ENCODE data around the gene MZB1. TPM values are rescaled to one million over a fixed set of nuclear protein-coding genes. Genes with fewer than 3 reads are reported as not detected.

MZB1 gene
- total RNA-seq, 1 experiment from 2014 or later: 1.1 TPM

DNA sequence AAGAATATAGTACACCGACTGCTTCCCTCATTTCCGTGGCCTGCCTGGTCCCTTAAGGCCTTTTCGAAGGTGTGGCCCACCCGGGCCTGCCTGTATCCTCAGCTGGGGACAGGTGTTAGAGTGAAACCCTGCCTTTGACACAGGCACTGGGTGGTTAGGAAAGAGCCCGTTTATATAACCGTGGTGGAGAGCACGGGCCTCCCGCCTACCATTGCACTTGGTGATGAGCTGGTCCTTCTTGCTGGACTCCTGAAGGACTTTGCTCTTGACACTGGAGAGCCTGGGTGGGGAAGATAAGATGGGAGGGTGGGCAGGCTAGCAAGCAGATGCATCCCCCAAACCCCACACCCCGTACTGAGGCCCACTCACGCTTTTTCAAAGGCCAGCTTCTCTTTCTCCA, 11.8 kb upstream of the MZB1 start (continued):
- TF ChIP-seq, protein P1, sequence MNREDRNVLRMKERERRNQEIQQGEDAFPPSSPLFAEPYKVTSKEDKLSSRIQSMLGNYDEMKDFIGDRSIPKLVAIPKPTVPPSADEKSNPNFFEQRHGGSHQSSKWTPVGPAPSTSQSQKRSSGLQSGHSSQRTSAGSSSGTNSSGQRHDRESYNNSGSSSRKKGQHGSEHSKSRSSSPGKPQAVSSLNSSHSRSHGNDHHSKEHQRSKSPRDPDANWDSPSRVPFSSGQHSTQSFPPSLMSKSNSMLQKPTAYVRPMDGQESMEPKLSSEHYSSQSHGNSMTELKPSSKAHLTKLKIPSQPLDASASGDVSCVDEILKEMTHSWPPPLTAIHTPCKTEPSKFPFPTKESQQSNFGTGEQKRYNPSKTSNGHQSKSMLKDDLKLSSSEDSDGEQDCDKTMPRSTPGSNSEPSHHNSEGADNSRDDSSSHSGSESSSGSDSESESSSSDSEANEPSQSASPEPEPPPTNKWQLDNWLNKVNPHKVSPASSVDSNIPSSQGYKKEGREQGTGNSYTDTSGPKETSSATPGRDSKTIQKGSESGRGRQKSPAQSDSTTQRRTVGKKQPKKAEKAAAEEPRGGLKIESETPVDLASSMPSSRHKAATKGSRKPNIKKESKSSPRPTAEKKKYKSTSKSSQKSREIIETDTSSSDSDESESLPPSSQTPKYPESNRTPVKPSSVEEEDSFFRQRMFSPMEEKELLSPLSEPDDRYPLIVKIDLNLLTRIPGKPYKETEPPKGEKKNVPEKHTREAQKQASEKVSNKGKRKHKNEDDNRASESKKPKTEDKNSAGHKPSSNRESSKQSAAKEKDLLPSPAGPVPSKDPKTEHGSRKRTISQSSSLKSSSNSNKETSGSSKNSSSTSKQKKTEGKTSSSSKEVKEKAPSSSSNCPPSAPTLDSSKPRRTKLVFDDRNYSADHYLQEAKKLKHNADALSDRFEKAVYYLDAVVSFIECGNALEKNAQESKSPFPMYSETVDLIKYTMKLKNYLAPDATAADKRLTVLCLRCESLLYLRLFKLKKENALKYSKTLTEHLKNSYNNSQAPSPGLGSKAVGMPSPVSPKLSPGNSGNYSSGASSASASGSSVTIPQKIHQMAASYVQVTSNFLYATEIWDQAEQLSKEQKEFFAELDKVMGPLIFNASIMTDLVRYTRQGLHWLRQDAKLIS (CRISPR knock-in tag; IDR thresholded peaks at IDR 0.05; ENCODE audit: borderline replicate concordance): no peak
- no peak for TF ChIP-seq ZNF219 (CRISPR knock-in tag; IDR thresholded peaks at IDR 0.05; ENCODE audit: borderline replicate concordance)
- no peak for TF ChIP-seq NR3C1 (CRISPR knock-in tag; conservative IDR thresholded peaks at IDR 0.05; ENCODE audit: low read depth)

DNA sequence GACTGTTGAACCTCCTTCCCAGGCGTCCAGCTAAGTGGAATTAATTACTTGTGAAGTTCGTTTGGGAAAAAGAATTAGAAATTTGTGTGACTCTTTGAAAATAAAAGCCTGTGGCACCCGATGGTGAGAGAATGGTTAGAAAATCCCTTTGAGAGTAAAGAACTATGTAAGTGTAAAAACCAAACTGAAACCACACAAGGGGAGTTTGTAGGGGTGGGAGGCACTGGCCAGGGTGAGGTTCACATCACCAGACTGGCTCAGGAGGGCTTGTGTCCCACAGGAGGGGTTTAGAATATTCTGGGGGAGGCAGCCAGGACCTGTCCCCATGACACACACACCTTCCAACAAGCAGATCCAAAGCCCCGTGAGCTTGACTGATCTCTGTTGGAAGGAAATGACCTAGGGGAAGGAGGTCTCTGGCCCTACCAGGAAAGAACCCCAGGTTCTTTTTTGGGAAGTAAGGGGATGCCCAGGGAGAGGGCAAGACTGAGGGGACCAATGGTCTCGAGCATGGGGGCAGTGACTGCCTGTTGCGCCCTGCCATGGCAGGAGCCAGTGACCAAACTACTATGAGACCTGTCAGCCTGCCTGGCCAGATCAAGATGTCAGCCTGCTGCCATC, 9.9 kb upstream of the MZB1 start:
- CTCF ChIA-PET: no interaction called here
- DNase-seq (ENCODE audit: low spot score): no peak
- Mint-ChIP-seq H3K9me3 (no peaks in the 10 kb centered on the region), H3K4me3 (no peak overlapping the region), H3K27ac (no peak overlapping the region), H3K27me3 (ENCODE audit: low read depth) (peaks cover 14% of the 10 kb centered on the region), H3K4me1 (peaks cover 33% of the 10 kb centered on the region), H3K36me3 (peaks cover 19% of the 10 kb centered on the region)
- POLR2A ChIA-PET: interaction anchor here (1.0 kb wide), 1 partner anchor 178 kb away, joined by 4 read pairs; no protein-coding TSS in a partner anchor
- TF ChIP-seq, protein P2, sequence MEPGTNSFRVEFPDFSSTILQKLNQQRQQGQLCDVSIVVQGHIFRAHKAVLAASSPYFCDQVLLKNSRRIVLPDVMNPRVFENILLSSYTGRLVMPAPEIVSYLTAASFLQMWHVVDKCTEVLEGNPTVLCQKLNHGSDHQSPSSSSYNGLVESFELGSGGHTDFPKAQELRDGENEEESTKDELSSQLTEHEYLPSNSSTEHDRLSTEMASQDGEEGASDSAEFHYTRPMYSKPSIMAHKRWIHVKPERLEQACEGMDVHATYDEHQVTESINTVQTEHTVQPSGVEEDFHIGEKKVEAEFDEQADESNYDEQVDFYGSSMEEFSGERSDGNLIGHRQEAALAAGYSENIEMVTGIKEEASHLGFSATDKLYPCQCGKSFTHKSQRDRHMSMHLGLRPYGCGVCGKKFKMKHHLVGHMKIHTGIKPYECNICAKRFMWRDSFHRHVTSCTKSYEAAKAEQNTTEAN (CRISPR knock-in tag; IDR thresholded peaks at IDR 0.05): no peak
- TF ChIP-seq, protein P3, sequence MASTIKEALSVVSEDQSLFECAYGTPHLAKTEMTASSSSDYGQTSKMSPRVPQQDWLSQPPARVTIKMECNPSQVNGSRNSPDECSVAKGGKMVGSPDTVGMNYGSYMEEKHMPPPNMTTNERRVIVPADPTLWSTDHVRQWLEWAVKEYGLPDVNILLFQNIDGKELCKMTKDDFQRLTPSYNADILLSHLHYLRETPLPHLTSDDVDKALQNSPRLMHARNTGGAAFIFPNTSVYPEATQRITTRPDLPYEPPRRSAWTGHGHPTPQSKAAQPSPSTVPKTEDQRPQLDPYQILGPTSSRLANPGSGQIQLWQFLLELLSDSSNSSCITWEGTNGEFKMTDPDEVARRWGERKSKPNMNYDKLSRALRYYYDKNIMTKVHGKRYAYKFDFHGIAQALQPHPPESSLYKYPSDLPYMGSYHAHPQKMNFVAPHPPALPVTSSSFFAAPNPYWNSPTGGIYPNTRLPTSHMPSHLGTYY (CRISPR knock-in tag; IDR thresholded peaks at IDR 0.05): no peak
- TF ChIP-seq ZNF263 (CRISPR knock-in tag; IDR thresholded peaks at IDR 0.05; ENCODE audit: low read depth) (no peak), NR1H2 (CRISPR knock-in tag; IDR thresholded peaks at IDR 0.05) (no peak), ZNF138 (CRISPR knock-in tag; conservative IDR thresholded peaks at IDR 0.05) (no peak), ZNF121 (CRISPR knock-in tag; IDR thresholded peaks at IDR 0.05) (no peak), FOXK1 (CRISPR knock-in tag; IDR thresholded peaks at IDR 0.05) (no peak), HMGA2 (CRISPR knock-in tag; IDR thresholded peaks at IDR 0.05) (no peak)
- TF ChIP-seq, protein P4, sequence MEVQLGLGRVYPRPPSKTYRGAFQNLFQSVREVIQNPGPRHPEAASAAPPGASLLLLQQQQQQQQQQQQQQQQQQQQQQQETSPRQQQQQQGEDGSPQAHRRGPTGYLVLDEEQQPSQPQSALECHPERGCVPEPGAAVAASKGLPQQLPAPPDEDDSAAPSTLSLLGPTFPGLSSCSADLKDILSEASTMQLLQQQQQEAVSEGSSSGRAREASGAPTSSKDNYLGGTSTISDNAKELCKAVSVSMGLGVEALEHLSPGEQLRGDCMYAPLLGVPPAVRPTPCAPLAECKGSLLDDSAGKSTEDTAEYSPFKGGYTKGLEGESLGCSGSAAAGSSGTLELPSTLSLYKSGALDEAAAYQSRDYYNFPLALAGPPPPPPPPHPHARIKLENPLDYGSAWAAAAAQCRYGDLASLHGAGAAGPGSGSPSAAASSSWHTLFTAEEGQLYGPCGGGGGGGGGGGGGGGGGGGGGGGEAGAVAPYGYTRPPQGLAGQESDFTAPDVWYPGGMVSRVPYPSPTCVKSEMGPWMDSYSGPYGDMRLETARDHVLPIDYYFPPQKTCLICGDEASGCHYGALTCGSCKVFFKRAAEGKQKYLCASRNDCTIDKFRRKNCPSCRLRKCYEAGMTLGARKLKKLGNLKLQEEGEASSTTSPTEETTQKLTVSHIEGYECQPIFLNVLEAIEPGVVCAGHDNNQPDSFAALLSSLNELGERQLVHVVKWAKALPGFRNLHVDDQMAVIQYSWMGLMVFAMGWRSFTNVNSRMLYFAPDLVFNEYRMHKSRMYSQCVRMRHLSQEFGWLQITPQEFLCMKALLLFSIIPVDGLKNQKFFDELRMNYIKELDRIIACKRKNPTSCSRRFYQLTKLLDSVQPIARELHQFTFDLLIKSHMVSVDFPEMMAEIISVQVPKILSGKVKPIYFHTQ (CRISPR knock-in tag; IDR thresholded peaks at IDR 0.05): no peak
- no peak for ATAC-seq

DNA sequence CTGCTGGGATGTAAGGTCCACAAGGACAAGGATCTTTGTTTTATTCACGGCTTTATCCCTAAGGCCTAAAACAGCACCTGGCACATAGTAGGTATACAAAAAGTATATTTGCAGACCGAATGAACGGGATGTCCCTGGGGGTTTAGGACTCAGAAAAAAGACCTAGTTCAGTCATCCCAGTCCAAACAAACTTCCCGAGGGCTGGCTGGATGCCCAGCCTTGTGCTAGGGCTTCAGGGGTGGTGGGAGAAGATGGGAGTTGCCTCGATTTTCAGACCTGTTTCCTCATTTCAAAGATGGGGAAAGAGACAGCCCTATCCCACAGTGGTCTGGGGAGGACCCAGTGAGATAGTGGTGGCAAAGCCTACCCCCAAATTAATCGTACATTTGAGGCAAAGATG, 8.2 kb upstream of the MZB1 start:
- TF ChIP-seq TP53 (CRISPR knock-in tag; IDR thresholded peaks at IDR 0.05): no peak
- no peak for TF ChIP-seq MYBL2 (CRISPR knock-in tag; IDR thresholded peaks at IDR 0.05)
- TF ChIP-seq, protein P5, sequence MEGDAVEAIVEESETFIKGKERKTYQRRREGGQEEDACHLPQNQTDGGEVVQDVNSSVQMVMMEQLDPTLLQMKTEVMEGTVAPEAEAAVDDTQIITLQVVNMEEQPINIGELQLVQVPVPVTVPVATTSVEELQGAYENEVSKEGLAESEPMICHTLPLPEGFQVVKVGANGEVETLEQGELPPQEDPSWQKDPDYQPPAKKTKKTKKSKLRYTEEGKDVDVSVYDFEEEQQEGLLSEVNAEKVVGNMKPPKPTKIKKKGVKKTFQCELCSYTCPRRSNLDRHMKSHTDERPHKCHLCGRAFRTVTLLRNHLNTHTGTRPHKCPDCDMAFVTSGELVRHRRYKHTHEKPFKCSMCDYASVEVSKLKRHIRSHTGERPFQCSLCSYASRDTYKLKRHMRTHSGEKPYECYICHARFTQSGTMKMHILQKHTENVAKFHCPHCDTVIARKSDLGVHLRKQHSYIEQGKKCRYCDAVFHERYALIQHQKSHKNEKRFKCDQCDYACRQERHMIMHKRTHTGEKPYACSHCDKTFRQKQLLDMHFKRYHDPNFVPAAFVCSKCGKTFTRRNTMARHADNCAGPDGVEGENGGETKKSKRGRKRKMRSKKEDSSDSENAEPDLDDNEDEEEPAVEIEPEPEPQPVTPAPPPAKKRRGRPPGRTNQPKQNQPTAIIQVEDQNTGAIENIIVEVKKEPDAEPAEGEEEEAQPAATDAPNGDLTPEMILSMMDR (IDR thresholded peaks at IDR 0.05): no peak
- TF ChIP-seq, protein P6, sequence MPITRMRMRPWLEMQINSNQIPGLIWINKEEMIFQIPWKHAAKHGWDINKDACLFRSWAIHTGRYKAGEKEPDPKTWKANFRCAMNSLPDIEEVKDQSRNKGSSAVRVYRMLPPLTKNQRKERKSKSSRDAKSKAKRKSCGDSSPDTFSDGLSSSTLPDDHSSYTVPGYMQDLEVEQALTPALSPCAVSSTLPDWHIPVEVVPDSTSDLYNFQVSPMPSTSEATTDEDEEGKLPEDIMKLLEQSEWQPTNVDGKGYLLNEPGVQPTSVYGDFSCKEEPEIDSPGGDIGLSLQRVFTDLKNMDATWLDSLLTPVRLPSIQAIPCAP (CRISPR knock-in tag; IDR thresholded peaks at IDR 0.05): no peak
- TF ChIP-seq, protein P1 (CRISPR knock-in tag; IDR thresholded peaks at IDR 0.05; ENCODE audit: borderline replicate concordance): no peak
- TF ChIP-seq SOX15 (CRISPR knock-in tag; IDR thresholded peaks at IDR 0.05): no peak
- DNase-seq (ENCODE audit: low spot score) (no peak), ATAC-seq (no peak)
- ChIA-PET POLR2A (no interaction called here), CTCF (no interaction called here)
- H3K9me3 Mint-ChIP-seq: no peaks in the 10 kb centered on the region
- H3K4me3 Mint-ChIP-seq: no peak overlapping the region
- H3K36me3 Mint-ChIP-seq: peaks cover 19% of the 10 kb centered on the region
- peaks cover 25% of the 10 kb centered on the region for H3K4me1 Mint-ChIP-seq
- no peak overlapping the region for H3K27ac Mint-ChIP-seq
- peaks cover 30% of the 10 kb centered on the region for H3K27me3 Mint-ChIP-seq (ENCODE audit: low read depth)

Measured in WTC11 (cell line).